PC-9 (cell line): ENCODE data around the gene ENSA.

ENCODE experiments used
- EZH2 ChIP-seq: fragments of 200-600 bp; sonication (generic); IDR thresholded peaks from 2 replicates; pipeline ENCODE4 v1.8.0; 2017; ENCODE audit warnings: antibody characterized with exemption, low read depth
- TF ChIP-seq, protein P1 (sequence below): fragments of 200-600 bp; sonication (generic); conservative IDR thresholded peaks from 2 replicates; pipeline ENCODE4 v1.6.1; 2017; ENCODE audit warnings: mixed run types, antibody characterized with exemption, mild to moderate bottlenecking, moderate library complexity

DNA sequence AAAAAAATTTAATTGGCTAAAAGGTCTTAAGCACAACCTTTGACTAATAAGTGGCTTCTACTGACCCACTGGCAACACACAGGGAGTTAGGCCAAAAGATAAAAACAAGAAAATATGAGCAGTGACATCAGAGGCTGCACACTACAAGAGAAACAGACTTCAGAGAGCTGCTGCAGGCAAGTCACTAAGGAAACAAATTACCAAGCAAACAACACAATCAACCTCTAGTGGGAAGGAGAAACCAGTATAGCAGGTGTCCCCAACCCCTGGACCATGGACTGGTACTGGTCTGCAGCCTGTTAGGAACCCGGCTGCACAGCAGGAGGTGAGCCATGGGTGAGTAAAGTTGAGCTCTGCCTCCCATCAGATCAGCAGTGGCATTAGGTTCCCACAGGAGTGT is 20.8 kb upstream of the ENSA start:
- TF ChIP-seq, protein P1, sequence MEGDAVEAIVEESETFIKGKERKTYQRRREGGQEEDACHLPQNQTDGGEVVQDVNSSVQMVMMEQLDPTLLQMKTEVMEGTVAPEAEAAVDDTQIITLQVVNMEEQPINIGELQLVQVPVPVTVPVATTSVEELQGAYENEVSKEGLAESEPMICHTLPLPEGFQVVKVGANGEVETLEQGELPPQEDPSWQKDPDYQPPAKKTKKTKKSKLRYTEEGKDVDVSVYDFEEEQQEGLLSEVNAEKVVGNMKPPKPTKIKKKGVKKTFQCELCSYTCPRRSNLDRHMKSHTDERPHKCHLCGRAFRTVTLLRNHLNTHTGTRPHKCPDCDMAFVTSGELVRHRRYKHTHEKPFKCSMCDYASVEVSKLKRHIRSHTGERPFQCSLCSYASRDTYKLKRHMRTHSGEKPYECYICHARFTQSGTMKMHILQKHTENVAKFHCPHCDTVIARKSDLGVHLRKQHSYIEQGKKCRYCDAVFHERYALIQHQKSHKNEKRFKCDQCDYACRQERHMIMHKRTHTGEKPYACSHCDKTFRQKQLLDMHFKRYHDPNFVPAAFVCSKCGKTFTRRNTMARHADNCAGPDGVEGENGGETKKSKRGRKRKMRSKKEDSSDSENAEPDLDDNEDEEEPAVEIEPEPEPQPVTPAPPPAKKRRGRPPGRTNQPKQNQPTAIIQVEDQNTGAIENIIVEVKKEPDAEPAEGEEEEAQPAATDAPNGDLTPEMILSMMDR, result no peak
- TF ChIP-seq EZH2, result no peak
